ENCODE results near the gene HOXB8.

- TF ChIP-seq CTCF (IDR thresholded peaks at IDR 0.05) (no peak), POLR2A (IDR thresholded peaks at IDR 0.05) (no peak), EP300 (IDR thresholded peaks at IDR 0.05) (no peak)
Observed at GRCh38 chr17:48575066-48575582, 40.0 kb downstream of the HOXB8 start.

Data from upper lobe of left lung (tissue), 4 donors.